ENCODE data around the gene LPCAT1.
"Not testable (repeated sequence)": the region's sequence is repeated elsewhere in the genome, so short reads cannot be mapped to it uniquely, and the experiment has no call there.

The LPCAT1 gene

GRCh38 chr5:1429066-1429465 lies 94.7 kb downstream of the LPCAT1 start:
- no peak for DNase-seq (ENCODE audit: low read depth in 2 of 2)

GRCh38 chr5:1428107-1428506 lies 95.7 kb downstream of the LPCAT1 start:
- no peak for DNase-seq (ENCODE audit: low read depth in 2 of 2)

DNA sequence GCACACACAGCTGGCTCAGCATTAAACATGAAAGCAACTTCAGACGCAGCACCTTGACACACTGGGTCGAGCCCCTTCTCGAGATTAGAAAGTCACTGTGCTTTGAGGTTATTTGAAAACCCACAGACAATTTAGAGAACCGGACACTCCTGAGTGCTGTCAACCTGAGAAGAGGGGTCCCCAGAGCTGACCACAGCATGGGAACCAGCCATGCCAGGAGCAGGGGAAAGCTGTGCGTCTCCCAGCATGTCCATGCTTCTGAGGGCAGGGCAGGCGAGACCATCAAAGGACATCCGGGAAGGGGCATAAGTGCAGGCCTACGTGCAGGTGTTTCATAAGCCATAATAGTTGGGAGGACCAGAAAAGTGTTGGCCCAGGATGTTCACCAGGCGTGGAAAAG lies 99.0 kb downstream of the LPCAT1 start:
- DNase-seq (ENCODE audit: low read depth in 2 of 2): no peak

- DNase-seq (ENCODE audit: low read depth in 2 of 2): no peak
These were observed 99.7 kb downstream of the LPCAT1 start for GRCh38 chr5:1423901-1424603.

DNA sequence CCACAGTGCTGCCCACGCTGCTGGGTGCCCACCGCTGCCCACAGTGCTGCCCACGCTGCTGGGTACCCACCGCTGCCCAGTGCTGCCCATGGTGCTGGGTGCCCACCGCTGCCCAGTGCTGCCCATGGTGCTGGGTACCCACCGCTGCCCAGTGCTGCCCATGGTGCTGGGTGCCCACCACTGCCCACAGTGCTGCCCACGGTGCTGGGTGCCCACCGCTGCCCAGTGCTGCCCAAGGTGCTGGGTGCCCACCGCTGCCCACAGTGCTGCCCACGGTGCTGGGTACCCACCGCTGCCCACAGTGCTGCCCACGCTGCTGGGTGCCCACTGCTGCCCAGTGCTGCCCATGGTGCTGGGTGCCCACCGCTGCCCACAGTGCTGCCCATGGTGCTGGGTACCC lies 101.2 kb downstream of the LPCAT1 start:
- DNase-seq (ENCODE audit: low read depth in 2 of 2): not testable (repeated sequence)

- DNase-seq (ENCODE audit: low read depth in 2 of 2): no peak
These were observed 102.0 kb downstream of the LPCAT1 start for GRCh38 chr5:1421521-1422341.

DNA sequence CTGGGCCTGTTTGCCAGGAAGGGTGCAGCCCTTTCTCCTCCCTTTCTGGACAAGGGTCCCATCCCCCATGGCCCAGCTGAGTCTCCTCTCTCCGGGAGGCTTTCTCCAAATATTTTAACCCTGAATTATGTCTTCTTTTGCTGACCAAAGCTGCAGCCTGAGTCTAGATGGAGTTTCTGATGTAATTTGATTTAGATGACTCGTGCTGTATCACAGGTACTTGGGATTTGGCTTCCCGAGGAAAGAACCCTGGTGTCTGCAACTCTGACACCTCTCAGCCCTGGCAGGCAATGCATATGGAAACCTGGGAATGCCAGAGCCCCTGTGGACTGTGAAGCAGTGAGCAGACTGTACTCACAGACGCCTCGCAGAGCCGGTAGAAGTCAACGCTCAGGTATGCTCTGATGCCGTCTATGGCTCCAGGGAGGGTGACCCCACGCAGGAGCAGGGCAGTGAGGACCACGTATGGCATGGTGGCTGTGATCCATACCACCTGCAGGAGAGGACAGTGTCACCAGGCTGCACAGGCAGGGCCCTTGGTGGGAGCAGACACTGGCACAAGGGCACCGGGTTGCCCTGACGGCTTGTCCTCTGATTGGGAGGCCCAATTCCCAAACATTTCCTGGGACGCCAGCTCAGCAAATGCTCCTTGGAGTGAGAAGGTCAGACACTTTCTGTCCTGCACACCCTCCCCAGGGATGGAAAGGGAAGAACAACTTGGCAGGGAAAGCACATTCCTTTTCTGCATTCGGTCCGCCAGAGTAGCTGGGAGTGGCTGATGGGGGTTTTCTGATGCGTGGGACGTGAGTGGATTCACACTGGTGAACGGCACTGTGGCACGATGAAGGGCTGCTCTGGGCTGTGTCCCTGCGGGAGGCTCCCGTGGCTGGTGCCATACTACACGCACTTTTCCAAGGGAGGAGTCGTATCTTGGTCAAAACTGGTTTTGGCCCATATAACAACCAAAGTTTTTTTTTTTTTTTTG lies 103.3 kb downstream of the LPCAT1 start:
- no peak for DNase-seq (ENCODE audit: low read depth in 2 of 2)

- no peak for DNase-seq (ENCODE audit: low read depth in 2 of 2)
These were observed 104.1 kb downstream of the LPCAT1 start for GRCh38 chr5:1419476-1420210.

DNA sequence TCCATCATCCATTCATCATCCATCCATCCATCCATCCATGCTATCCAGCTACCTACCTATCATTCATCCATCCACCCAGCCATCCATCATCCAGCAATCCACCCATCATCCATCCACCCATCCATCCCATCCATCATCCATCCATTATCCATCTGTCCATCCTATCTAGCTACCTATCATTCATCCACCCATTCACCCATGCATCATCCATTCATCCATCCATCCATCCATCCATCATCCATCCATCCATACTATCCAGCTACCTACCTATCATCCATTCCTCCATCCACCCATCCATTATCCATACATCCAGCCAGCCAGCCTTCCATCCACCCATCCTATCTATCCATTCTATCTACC lies 104.9 kb downstream of the LPCAT1 start:
- no peak for DNase-seq (ENCODE audit: low read depth in 2 of 2)

- no peak for DNase-seq (ENCODE audit: low read depth in 2 of 2)
These were observed 105.4 kb downstream of the LPCAT1 start for GRCh38 chr5:1418238-1418920.

- no peak for DNase-seq (ENCODE audit: low read depth in 2 of 2)
These were observed 106.1 kb downstream of the LPCAT1 start for GRCh38 chr5:1417586-1418225.

GRCh38 chr5:1416856-1417469 lies 106.8 kb downstream of the LPCAT1 start:
- DNase-seq (ENCODE audit: low read depth in 2 of 2): no peak

GRCh38 chr5:1415626-1416360 lies 108.0 kb downstream of the LPCAT1 start:
- no peak for DNase-seq (ENCODE audit: low read depth in 2 of 2)

GRCh38 chr5:1415059-1415425 lies 108.7 kb downstream of the LPCAT1 start:
- no peak for DNase-seq (ENCODE audit: low read depth in 2 of 2)

GRCh38 chr5:1414311-1415058 lies 109.3 kb downstream of the LPCAT1 start:
- DNase-seq (ENCODE audit: low read depth in 2 of 2): no peak

GRCh38 chr5:1413611-1414241 lies 110.0 kb downstream of the LPCAT1 start:
- no peak for DNase-seq (ENCODE audit: low read depth in 2 of 2)

GRCh38 chr5:1413211-1413610 lies 110.5 kb downstream of the LPCAT1 start:
- no peak for DNase-seq (ENCODE audit: low read depth in 2 of 2)

DNA sequence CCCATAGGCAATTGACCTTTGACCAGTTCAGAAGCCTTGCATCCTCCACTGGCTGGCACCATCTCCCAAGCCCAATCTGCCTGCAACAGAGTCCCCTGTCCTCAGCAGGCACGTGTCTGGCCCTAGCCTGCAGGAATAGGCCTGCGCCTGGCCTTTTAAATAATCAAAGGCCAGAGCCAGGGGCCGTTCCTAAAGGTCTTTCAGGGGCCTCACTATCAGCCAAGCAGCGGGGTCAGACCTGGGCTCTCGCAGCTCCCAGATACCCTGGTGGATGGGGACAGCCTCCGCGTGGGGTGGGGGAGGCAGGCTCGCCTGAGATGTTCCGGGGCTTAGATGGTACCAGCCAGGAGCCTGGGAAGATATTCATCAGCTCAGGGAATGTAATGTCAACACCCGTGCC lies 111.1 kb downstream of the LPCAT1 start:
- no peak for DNase-seq (ENCODE audit: low read depth in 2 of 2)

All from fibroblast of skin of left quadriceps (primary cell).